Cardiac muscle cell (in vitro differentiated cells and primary cell): ENCODE results near the gene GRIN3A. TPM values are rescaled to one million over a fixed set of nuclear protein-coding genes. Genes with fewer than 3 reads are reported as not detected.

Experiments used
- DNase-seq, 2 donors: peaks; one replicate each; pipeline versions ENCODE4 v3.0.0 to v3.0.0-alpha.2; 2010 to 2017; ENCODE audit warnings: low read depth in 1 of 2, low spot score in 1 of 2
- H3K27ac ChIP-seq: fragments of 200-600 bp; sonication (generic); 2 replicates; pipeline ENCODE4 v1.5.1; 2016
- H3K27me3 ChIP-seq: fragments of 200-600 bp; sonication (generic); 2 replicates; pipeline ENCODE4 v1.6.0; 2016; ENCODE audit warnings: control low read depth
- H3K36me3 ChIP-seq: fragments of 200-600 bp; sonication (generic); 2 replicates; pipeline ENCODE4 v1.5.1; 2016; ENCODE audit warnings: control low read depth
- H3K4me1 ChIP-seq: fragments of 200-600 bp; sonication (generic); 2 replicates; pipeline ENCODE4 v1.8.1; 2017; ENCODE audit warnings: low read depth, mild to moderate bottlenecking, mixed run types
- H3K4me3 ChIP-seq: fragments of 200-600 bp; sonication (generic); 2 replicates; pipeline ENCODE4 v1.5.1; 2016; ENCODE audit warnings: mild to moderate bottlenecking
- H3K9me3 ChIP-seq: fragments of 200-600 bp; sonication (generic); 2 replicates; pipeline ENCODE4 v1.5.1; 2017; ENCODE audit warnings: low read depth, mild to moderate bottlenecking, control low read depth
- CTCF ChIP-seq: IDR thresholded peaks from 2 replicates; pipeline ENCODE4 v1.5.1; 2012; ENCODE audit warnings: low read depth, mild to moderate bottlenecking, low read length
- polyA plus RNA-seq: library from polyadenylated mRNA; unstranded; fragments of >200 nt; fragmentation: Nextera tagmentation; extraction: Ambion mirVana; gene quantifications from 2 replicates; pipeline ENCODE4 v1.2.1, GENCODE V29; 2016
- total RNA-seq: library from RNA; depleted of rRNA; stranded (reverse); fragments of >200 nt; gene quantifications from 2 replicates; pipeline ENCODE4 v1.2.3, GENCODE V29; 2016

Gene GRIN3A
- total and polyA plus RNA-seq, 2 experiments from 2014 or later = not detected

DNA sequence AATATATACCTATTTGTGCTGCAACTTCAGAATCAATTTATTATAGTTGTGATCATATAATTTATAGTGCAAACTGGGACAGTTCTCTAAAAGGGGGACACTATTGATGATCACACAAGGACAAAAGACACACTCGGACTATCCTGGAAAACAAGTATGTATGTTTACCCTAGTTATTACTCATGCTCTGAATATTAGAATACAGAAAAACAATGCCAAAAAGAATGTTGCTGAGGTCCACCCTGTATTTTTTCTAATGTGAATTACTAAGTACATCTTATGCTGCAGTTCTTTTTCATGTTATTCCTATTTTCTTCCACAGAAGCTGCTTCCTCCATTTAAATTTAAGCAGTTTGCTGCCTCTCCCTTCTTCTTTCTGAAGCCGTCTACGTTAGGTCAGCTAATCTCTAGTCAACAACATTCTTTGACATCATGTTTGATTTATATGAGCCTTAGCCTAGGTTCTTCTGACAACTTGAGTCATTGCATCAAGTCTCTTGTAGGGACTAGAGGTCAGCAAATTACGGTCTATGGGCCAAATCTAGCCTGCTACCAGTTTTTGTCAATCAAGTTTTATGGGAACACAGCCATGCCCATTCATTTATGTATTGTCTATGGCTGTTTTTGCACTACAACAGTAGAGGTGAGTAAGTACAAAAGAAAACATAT lies 103.6 kb downstream of the GRIN3A start:
- Histone ChIP-seq H3K4me3 (no peak overlapping the region), H3K9me3 (no peaks in the 10 kb centered on the region), H3K36me3 (no peaks in the 10 kb centered on the region), H3K27me3 (no peaks in the 10 kb centered on the region), H3K27ac (no peak overlapping the region), H3K4me1 (no peaks in the 10 kb centered on the region)
- TF ChIP-seq CTCF = no peak
- DNase-seq = no peak

DNA sequence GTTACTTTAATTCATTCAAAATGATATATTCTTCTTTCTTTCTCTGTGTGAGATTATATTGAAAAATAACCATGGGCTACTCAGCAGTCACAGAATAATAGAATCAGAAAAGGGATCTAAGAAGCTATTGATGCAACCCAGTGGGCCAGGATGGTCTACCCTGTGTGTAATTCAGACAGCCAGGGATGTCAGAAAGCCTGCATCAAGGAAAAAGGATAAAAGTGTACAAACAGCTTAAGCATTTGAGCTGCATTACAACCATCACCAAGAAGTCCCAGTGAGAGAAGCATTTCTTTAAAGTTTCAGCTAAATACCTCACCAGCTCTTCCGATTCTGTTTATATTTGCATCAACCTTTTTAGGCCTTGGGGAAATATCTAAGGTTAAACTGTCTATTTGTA lies 105.8 kb downstream of the GRIN3A start:
- TF ChIP-seq CTCF = no peak
- no peaks in the 10 kb centered on the region for H3K36me3 ChIP-seq
- H3K9me3 ChIP-seq = no peaks in the 10 kb centered on the region
- H3K27ac ChIP-seq = no peak overlapping the region
- no peak for DNase-seq
- no peak overlapping the region for H3K4me3 ChIP-seq
- no peaks in the 10 kb centered on the region for H3K27me3 ChIP-seq
- no peaks in the 10 kb centered on the region for H3K4me1 ChIP-seq

GRCh38 chr9:101631892-101632291 lies 106.6 kb downstream of the GRIN3A start:
- no peak for DNase-seq

GRCh38 chr9:101629636-101630035 lies 108.8 kb downstream of the GRIN3A start:
- H3K27ac ChIP-seq = no peak overlapping the region
- H3K4me3 ChIP-seq = no peak overlapping the region
- H3K9me3 ChIP-seq = no peaks in the 10 kb centered on the region
- no peaks in the 10 kb centered on the region for H3K4me1 ChIP-seq
- DNase-seq = no peak
- H3K27me3 ChIP-seq = no peaks in the 10 kb centered on the region
- TF ChIP-seq CTCF = no peak
- no peaks in the 10 kb centered on the region for H3K36me3 ChIP-seq

More at GRCh38 chr9:101631892-101632291, 106.6 kb downstream of the GRIN3A start:
- Histone ChIP-seq H3K27me3 (no peaks in the 10 kb centered on the region), H3K27ac (no peak overlapping the region), H3K36me3 (no peaks in the 10 kb centered on the region), H3K4me1 (no peaks in the 10 kb centered on the region), H3K4me3 (no peak overlapping the region), H3K9me3 (no peaks in the 10 kb centered on the region)
- no peak for TF ChIP-seq CTCF

DNA sequence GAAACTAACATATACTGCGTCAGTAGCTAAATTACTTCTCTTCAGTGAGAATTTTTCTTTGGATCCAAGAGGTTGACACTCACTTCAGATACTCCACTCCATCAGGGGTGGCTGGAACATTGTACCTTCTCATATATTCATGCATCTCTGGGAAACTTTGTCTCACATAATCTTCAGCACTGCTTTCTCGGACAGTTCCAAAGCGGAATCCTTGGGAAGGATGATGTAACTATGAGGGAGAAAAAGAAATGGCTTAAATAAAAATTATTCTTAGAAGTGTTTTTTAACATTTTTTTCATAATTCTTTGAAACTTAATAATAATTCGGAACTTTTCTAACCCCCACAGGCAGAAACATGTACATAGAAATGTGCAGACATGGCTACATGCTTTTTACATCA lies 110.3 kb downstream of the GRIN3A start:
- H3K36me3 ChIP-seq = no peaks in the 10 kb centered on the region
- H3K9me3 ChIP-seq = no peaks in the 10 kb centered on the region
- DNase-seq = peak; percentile 1 to 53
- no peak for TF ChIP-seq CTCF
- H3K27ac ChIP-seq = no peak overlapping the region
- no peak overlapping the region for H3K4me3 ChIP-seq
- H3K4me1 ChIP-seq = no peaks in the 10 kb centered on the region
- H3K27me3 ChIP-seq = no peaks in the 10 kb centered on the region

DNA sequence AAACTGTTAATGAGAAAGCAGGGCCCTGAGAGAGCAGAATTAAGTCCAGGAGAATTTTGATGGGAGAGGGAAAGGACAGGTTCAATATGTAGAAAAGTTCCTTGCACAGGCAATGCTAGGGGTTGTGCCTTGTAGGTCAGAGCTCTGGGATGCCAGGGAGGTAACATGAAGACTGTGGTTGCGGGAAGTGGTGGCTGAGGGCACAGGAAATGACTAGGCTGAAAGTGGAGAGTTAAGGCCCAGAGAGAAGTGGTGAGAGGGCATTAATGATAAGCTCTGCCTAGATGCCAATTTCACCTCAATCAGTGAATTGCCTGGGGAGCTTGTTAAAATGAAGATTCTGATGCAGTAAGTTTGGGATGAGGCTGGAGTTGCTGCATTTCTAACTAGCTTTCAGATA lies 112.2 kb downstream of the GRIN3A start:
- Histone ChIP-seq H3K27ac (no peak overlapping the region), H3K4me1 (no peaks in the 10 kb centered on the region), H3K4me3 (no peak overlapping the region), H3K9me3 (no peaks in the 10 kb centered on the region), H3K36me3 (no peaks in the 10 kb centered on the region), H3K27me3 (no peaks in the 10 kb centered on the region)
- DNase-seq = no peak
- no peak for TF ChIP-seq CTCF
